Spinal cord (tissue), 10 donors: ENCODE results near the gene TTC28. TPM values are rescaled to one million over a fixed set of nuclear protein-coding genes. Genes with fewer than 3 reads are reported as not detected.
"Not testable (repeated sequence)": the region's sequence is repeated elsewhere in the genome, so short reads cannot be mapped to it uniquely, and the experiment has no call there.

ENCODE experiments used
- DNase-seq, 6 donors: peaks; one replicate each; pipeline versions ENCODE4 v3.0.0 to v3.0.0-alpha.2; 2013 to 2015; ENCODE audit warnings: low spot score in 6 of 6, low read depth in 4 of 6
- H3K27ac ChIP-seq: one replicate; pipeline ENCODE4 v1.5.1; 2013; ENCODE audit warnings: low read depth, low read length, control low read depth
- H3K27me3 ChIP-seq: one replicate; pipeline ENCODE4 v1.6.1; 2013; ENCODE audit warnings: low read length; ENCODE audit not compliant: control insufficient read depth, insufficient read depth
- H3K36me3 ChIP-seq: one replicate; pipeline ENCODE4 v1.6.1; 2013; ENCODE audit warnings: low read length; ENCODE audit not compliant: control insufficient read depth, insufficient read depth
- H3K4me1 ChIP-seq: one replicate; pipeline ENCODE4 v1.6.1; 2013; ENCODE audit warnings: low read length; ENCODE audit not compliant: control insufficient read depth, insufficient read depth
- H3K4me3 ChIP-seq: one replicate; pipeline ENCODE4 v1.5.1; 2013; ENCODE audit warnings: low read depth, low read length, control low read depth
- H3K9me3 ChIP-seq: one replicate; pipeline ENCODE4 v1.6.1; 2013; ENCODE audit warnings: low read length; ENCODE audit not compliant: control insufficient read depth, insufficient read depth
- WGBS: methylation state at CpG from one replicate; pipeline ENCODE4 v1.1.5; 2013; ENCODE audit warnings: missing lambda C conversion rate; ENCODE audit not compliant: insufficient coverage; 5-methylcytosine and 5-hydroxymethylcytosine counted together
- polyA plus RNA-seq, 2 donors: library from polyadenylated mRNA; unstranded; fragments of 120-200 nt; gene quantifications; one replicate each; pipeline ENCODE4 v1.2.1, GENCODE V29; 2013; ENCODE audit not compliant: insufficient read length in 2 of 2
- total RNA-seq, 2 donors: library from RNA; depleted of rRNA in 1 of 2; stranded (reverse); fragments of 120-200 nt in 1 of 2; fragments of >200 nt in 1 of 2; gene quantifications; one replicate each; pipeline versions ENCODE4 v1.2.3 to v1.2.4, GENCODE V29; 2013 to 2014
- donor health status: healthy.

Gene TTC28
- total and polyA plus RNA-seq, 4 donors: 19.4 to 44.0 (median 30.4) TPM

- no peaks in the 10 kb centered on the region for H3K36me3 ChIP-seq
- H3K4me1 ChIP-seq: no peaks in the 10 kb centered on the region
- no peak overlapping the region for H3K4me3 ChIP-seq
- H3K27me3 ChIP-seq: no peaks in the 10 kb centered on the region
- no CpG with 5 or more reads among the region's 1 CpG for WGBS
- no peak overlapping the region for H3K27ac ChIP-seq
- peaks cover 6% of the 10 kb centered on the region for H3K9me3 ChIP-seq
- no peak for DNase-seq
Observed at GRCh38 chr22:28366856-28367255, 312.8 kb downstream of the TTC28 start.

GRCh38 chr22:28365371-28365770, 314.3 kb downstream of the TTC28 start:
- no CpG with 5 or more reads among the region's 1 CpG for WGBS
- H3K27ac ChIP-seq: no peak overlapping the region
- no peaks in the 10 kb centered on the region for H3K27me3 ChIP-seq
- H3K4me1 ChIP-seq: no peaks in the 10 kb centered on the region
- H3K9me3 ChIP-seq: peaks cover 8% of the 10 kb centered on the region
- no peaks in the 10 kb centered on the region for H3K36me3 ChIP-seq
- DNase-seq: peak in 1 of 6 donors; percentile 91
- no peak overlapping the region for H3K4me3 ChIP-seq

GRCh38 chr22:28364105-28364504, 315.5 kb downstream of the TTC28 start:
- no CpG with 5 or more reads among the region's 3 CpGs for WGBS

GRCh38 chr22:28360939-28361338, 318.7 kb downstream of the TTC28 start:
- H3K4me3 ChIP-seq: no peak overlapping the region
- H3K4me1 ChIP-seq: no peaks in the 10 kb centered on the region
- H3K36me3 ChIP-seq: no peaks in the 10 kb centered on the region
- no peak for DNase-seq
- H3K9me3 ChIP-seq: peaks cover 5% of the 10 kb centered on the region
- no peaks in the 10 kb centered on the region for H3K27me3 ChIP-seq
- no peak overlapping the region for H3K27ac ChIP-seq

More at GRCh38 chr22:28364105-28364504, 315.5 kb downstream of the TTC28 start:
- H3K4me3 ChIP-seq, DNase-seq, H3K9me3 ChIP-seq, H3K36me3 ChIP-seq, H3K4me1 ChIP-seq, H3K27ac ChIP-seq, H3K27me3 ChIP-seq: not testable (repeated sequence)

GRCh38 chr22:28358312-28358711, 321.3 kb downstream of the TTC28 start:
- H3K9me3 ChIP-seq: peaks cover 5% of the 10 kb centered on the region
- WGBS: no CpG with 5 or more reads among the region's 2 CpGs
- H3K27ac ChIP-seq: no peak overlapping the region
- peak in 2 of 6 donors; percentile 25 to 69 for DNase-seq
- no peaks in the 10 kb centered on the region for H3K4me1 ChIP-seq
- no peaks in the 10 kb centered on the region for H3K27me3 ChIP-seq
- no peak overlapping the region for H3K4me3 ChIP-seq
- H3K36me3 ChIP-seq: no peaks in the 10 kb centered on the region

- H3K27ac ChIP-seq: no peak overlapping the region
- peaks cover 4% of the 10 kb centered on the region for H3K9me3 ChIP-seq
- no peaks in the 10 kb centered on the region for H3K36me3 ChIP-seq
- H3K27me3 ChIP-seq: no peaks in the 10 kb centered on the region
- H3K4me3 ChIP-seq: no peak overlapping the region
- no CpG with 5 or more reads among the region's 1 CpG for WGBS
- no peak for DNase-seq
- no peaks in the 10 kb centered on the region for H3K4me1 ChIP-seq
Observed at GRCh38 chr22:28357193-28357592, 322.4 kb downstream of the TTC28 start.

GRCh38 chr22:28351476-28351875, 328.2 kb downstream of the TTC28 start:
- no peaks in the 10 kb centered on the region for H3K27me3 ChIP-seq
- WGBS: no CpG with 5 or more reads among the region's 2 CpGs
- no peak overlapping the region for H3K4me3 ChIP-seq
- no peak overlapping the region for H3K27ac ChIP-seq
- H3K36me3 ChIP-seq: no peaks in the 10 kb centered on the region
- peaks cover 5% of the 10 kb centered on the region for H3K4me1 ChIP-seq
- H3K9me3 ChIP-seq: no peaks in the 10 kb centered on the region
- peak in 1 of 6 donors; percentile 74 for DNase-seq

GRCh38 chr22:28348613-28349609, 330.7 kb downstream of the TTC28 start:
- 56% methylated on average over 3 of the region's 5 CpGs for whole genome bisulfite sequencing
- no peak overlapping the region for H3K4me3 ChIP-seq
- DNase-seq: peak in 3 of 6 donors; percentile 24 to 72 (median 51)
- H3K27me3 ChIP-seq: no peaks in the 10 kb centered on the region
- no peak overlapping the region for H3K27ac ChIP-seq
- no peaks in the 10 kb centered on the region for H3K9me3 ChIP-seq
- peaks cover 5% of the 10 kb centered on the region for H3K4me1 ChIP-seq
- H3K36me3 ChIP-seq: no peaks in the 10 kb centered on the region

- H3K27me3 ChIP-seq: no peaks in the 10 kb centered on the region
- no peak for DNase-seq
- no peaks in the 10 kb centered on the region for H3K36me3 ChIP-seq
- H3K27ac ChIP-seq: no peak overlapping the region
- 92% methylated on average over 1 of the region's 2 CpGs for WGBS
- H3K9me3 ChIP-seq: no peaks in the 10 kb centered on the region
- no peak overlapping the region for H3K4me3 ChIP-seq
- peaks cover 5% of the 10 kb centered on the region for H3K4me1 ChIP-seq
Observed at GRCh38 chr22:28346308-28346707, 333.3 kb downstream of the TTC28 start.
